SK-N-SH (cell line): ENCODE results near the gene TGFB2. TPM values are rescaled to one million over a fixed set of nuclear protein-coding genes. Genes with fewer than 3 reads are reported as not detected.

Experiments used
- CTCF ChIA-PET: fragments of 300-600, 350-600 bp; formaldehyde crosslinking; extraction: SDS; loops from one replicate; lab custom pipeline; 2021; lab: Yijun Ruan, JAX
- POLR2A ChIA-PET: fragments of 350-600 bp; sonication (Branson Sonifier 250); formaldehyde crosslinking; extraction: SDS; loops from one replicate; lab custom pipeline; 2020; ENCODE audit warnings: antibody characterized with exemption, inconsistent platforms; lab: Yijun Ruan, JAX
- DNase-seq: peaks from one replicate; pipeline ENCODE4 v3.0.0; 2012
- H2AFZ ChIP-seq: fragments of 200-600 bp; sonication (generic); 2 replicates; pipeline ENCODE4 v1.8.1; 2016; ENCODE audit warnings: antibody characterized with exemption, mild to moderate bottlenecking, low read depth
- H3F3A ChIP-seq: fragments of 200-600 bp; sonication (generic); replicated peaks from 2 replicates; pipeline ENCODE3; 2016; ENCODE audit warnings: antibody characterized with exemption, mild to moderate bottlenecking; ENCODE audit not compliant: insufficient read depth
- H3K27ac ChIP-seq, 2 experiments: fragments of 200-500 bp in 1 of 2; fragments of 200-600 bp in 1 of 2; sonication (Bioruptor generic) in 1 of 2; sonication (generic), shearing (Covaris generic) in 1 of 2; 2 replicates each; pipeline versions ENCODE4 v1.5.1 to v1.6.1; 2014 to 2016; ENCODE audit warnings: low read depth in 2 of 2, inconsistent platforms in 1 of 2, low read length in 1 of 2, mild to moderate bottlenecking in 1 of 2, mixed read lengths in 1 of 2
- H3K27me3 ChIP-seq: fragments of 200-600 bp; sonication (generic), shearing (Covaris generic); 2 replicates; pipeline ENCODE4 v1.6.1; 2016; ENCODE audit warnings: mixed run types; ENCODE audit not compliant: insufficient read depth
- H3K36me3 ChIP-seq, 2 experiments: fragments of 200-500 bp in 1 of 2; fragments of 200-600 bp in 1 of 2; sonication (Bioruptor generic) in 1 of 2; sonication (generic) in 1 of 2; replicated peaks in 1 of 2; 2 replicates each; pipeline versions ENCODE3 to v1.5.1; 2014 to 2016; ENCODE audit warnings: low read length in 1 of 2, mild to moderate bottlenecking in 1 of 2; ENCODE audit not compliant: insufficient read depth in 2 of 2, control insufficient read depth in 1 of 2
- H3K4me1 ChIP-seq, 2 experiments: fragments of 200-500 bp in 1 of 2; fragments of 200-600 bp in 1 of 2; sonication (Bioruptor generic) in 1 of 2; sonication (generic), shearing (Covaris generic) in 1 of 2; 2 replicates each; pipeline versions ENCODE4 v1.5.1 to v1.6.1; 2014 to 2016; ENCODE audit warnings: low read depth in 1 of 2, low read length in 1 of 2, mixed run types in 1 of 2; ENCODE audit not compliant: insufficient read depth in 2 of 2, control insufficient read depth in 1 of 2
- H3K4me2 ChIP-seq: fragments of 200-600 bp; sonication (generic), shearing (Covaris generic); 2 replicates; pipeline ENCODE4 v1.6.1; 2017; ENCODE audit warnings: mixed run types
- H3K4me3 ChIP-seq, 2 experiments: fragments of 200-500 bp in 1 of 2; fragments of 200-600 bp in 1 of 2; sonication (Bioruptor generic) in 1 of 2; sonication (generic), shearing (Covaris generic) in 1 of 2; 2 replicates each; pipeline versions ENCODE4 v1.5.1 to v1.8.1; 2014 to 2016; ENCODE audit warnings: low read depth in 2 of 2, inconsistent platforms in 1 of 2, low read length in 1 of 2, mild to moderate bottlenecking in 1 of 2, mixed read lengths in 1 of 2, moderate library complexity in 1 of 2
- H3K79me2 ChIP-seq: fragments of 200-600 bp; sonication (generic); 2 replicates; pipeline ENCODE4 v1.8.1; 2017; ENCODE audit warnings: mild to moderate bottlenecking; ENCODE audit not compliant: insufficient read depth
- H3K9ac ChIP-seq: fragments of 200-600 bp; sonication (generic); 2 replicates; pipeline ENCODE4 v1.6.1; 2017; ENCODE audit warnings: mixed run types
- H3K9me2 ChIP-seq: fragments of 200-600 bp; sonication (generic); 2 replicates; pipeline ENCODE4 v1.6.1; 2017; ENCODE audit warnings: mixed run types
- H3K9me3 ChIP-seq: fragments of 200-600 bp; sonication (generic); 2 replicates; pipeline ENCODE4 v1.6.1; 2017; ENCODE audit warnings: mixed run types, mild to moderate bottlenecking, moderate library complexity
- H4K20me1 ChIP-seq: fragments of 200-600 bp; sonication (generic); 2 replicates; pipeline ENCODE4 v1.6.1; 2017; ENCODE audit warnings: mild to moderate bottlenecking, mixed run types; ENCODE audit not compliant: insufficient read depth
- ELF1 ChIP-seq: IDR thresholded peaks from 2 replicates; pipeline ENCODE4 v1.4.0; 2012
- EZH2phosphoT487 ChIP-seq: fragments of 200-600 bp; sonication (generic); IDR thresholded peaks from 2 replicates; pipeline ENCODE4 v1.6.1; 2017; ENCODE audit warnings: low read depth, mixed run types, mild to moderate bottlenecking, antibody characterized with exemption, moderate library complexity, borderline replicate concordance
- FOXJ3 ChIP-seq: sonication (generic); formaldehyde crosslinking; IDR thresholded peaks from 2 replicates; pipeline ENCODE4 v1.5.1; 2020; ENCODE audit warnings: mild to moderate bottlenecking, missing genetic modification reagents
- FOXM1 ChIP-seq: IDR thresholded peaks from 2 replicates; pipeline ENCODE4 v1.4.0; 2012; ENCODE audit warnings: low read depth, mild to moderate bottlenecking
- GABPA ChIP-seq: IDR thresholded peaks from 2 replicates; pipeline ENCODE4 v1.4.0; 2012; ENCODE audit warnings: low read depth, mild to moderate bottlenecking
- GATA2 ChIP-seq: sonication (generic); formaldehyde crosslinking; IDR thresholded peaks from 2 replicates; pipeline ENCODE4 v1.5.0; 2020; ENCODE audit warnings: mild to moderate bottlenecking, missing genetic modification reagents
- JUND ChIP-seq: IDR thresholded peaks from 2 replicates; pipeline ENCODE4 v1.4.0; 2012
- MEF2A ChIP-seq: IDR thresholded peaks from 2 replicates; pipeline ENCODE4 v1.4.0; 2012; ENCODE audit warnings: low read depth, borderline replicate concordance
- RCOR1 ChIP-seq: fragments of 150-350 bp; IDR thresholded peaks from 2 replicates; pipeline ENCODE4 v1.6.1; 2017; ENCODE audit warnings: antibody characterized with exemption, low read length
- RFX5 ChIP-seq: IDR thresholded peaks from 2 replicates; pipeline ENCODE4 v1.6.1; 2012; ENCODE audit warnings: mild to moderate bottlenecking, improper control_type of control experiment, low read length
- RXRA ChIP-seq: IDR thresholded peaks from 2 replicates; pipeline ENCODE4 v1.4.0; 2012; ENCODE audit warnings: low read depth, mild to moderate bottlenecking, borderline replicate concordance
- SIN3A ChIP-seq: IDR thresholded peaks from 2 replicates; pipeline ENCODE4 v1.6.1; 2012; ENCODE audit warnings: low read depth, mild to moderate bottlenecking, low read length, moderate library complexity, borderline replicate concordance
- SMC3 ChIP-seq: IDR thresholded peaks from 2 replicates; pipeline ENCODE4 v1.6.1; 2012; ENCODE audit warnings: low read depth, low read length, improper control_type of control experiment
- WGBS: methylation state at CpG from one replicate; pipeline ENCODE4 v1.1.6; 2017; ENCODE audit warnings: low lambda C conversion rate; 5-methylcytosine and 5-hydroxymethylcytosine counted together
- polyA plus RNA-seq, 3 experiments: library from polyadenylated mRNA; depleted of rRNA; stranded (reverse); fragments of >200 nt; gene quantifications; 2 replicates each; pipeline ENCODE4 v1.2.3, GENCODE V29; 2012
- TF ChIP-seq, protein P1 (sequence below): fragments of 150-350 bp; IDR thresholded peaks from 2 replicates; pipeline ENCODE4 v1.6.1; 2017; ENCODE audit warnings: antibody characterized with exemption, low read length, low read depth, borderline replicate concordance
- TF ChIP-seq, protein P2 (sequence below): IDR thresholded peaks from 2 replicates; pipeline ENCODE4; 2012
- TF ChIP-seq, protein P3 (sequence below): IDR thresholded peaks from 2 replicates; pipeline ENCODE4 v1.6.1; 2012; ENCODE audit warnings: mild to moderate bottlenecking, low read depth, low read length, moderate library complexity
- TF ChIP-seq, protein P4 (sequence below): IDR thresholded peaks from 2 replicates; pipeline ENCODE4 v1.4.0; 2012; ENCODE audit warnings: low read depth, borderline replicate concordance
- TF ChIP-seq, protein P5 (sequence below): fragments of 150-350 bp; IDR thresholded peaks from 2 replicates; pipeline ENCODE4 v1.6.1; 2016; ENCODE audit warnings: mild to moderate bottlenecking, low read depth, low read length

Gene TGFB2
- polyA plus RNA-seq, 1 of the 3 experiments (the other 2 are of a cell fraction) = 2.4 TPM

DNA sequence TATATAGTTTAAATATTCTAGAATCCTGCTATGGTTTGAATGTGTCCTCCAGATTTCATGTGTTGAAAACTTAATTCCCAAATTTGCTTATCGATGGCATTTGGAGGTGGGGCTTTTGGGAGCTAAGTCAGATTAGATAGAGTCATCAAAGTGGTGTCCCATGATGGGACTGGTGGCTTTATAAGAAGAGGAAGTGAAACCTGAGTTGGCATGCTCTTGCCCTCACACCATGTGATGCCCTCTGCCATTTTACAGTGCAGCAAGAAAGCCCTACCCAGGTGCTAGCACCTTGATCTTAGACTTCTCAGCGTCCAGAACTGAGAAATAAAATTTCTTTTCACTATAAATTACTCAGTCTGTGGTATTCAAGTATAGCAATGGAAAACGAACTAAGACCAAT lies 111.3 kb downstream of the TGFB2 start:
- no peak overlapping the region for H3K4me2 ChIP-seq
- WGBS = 93% methylated on average over 3 of the region's 3 CpGs
- no peaks in the 10 kb centered on the region for H3K36me3 ChIP-seq
- ChIA-PET CTCF (interaction anchor here (0.9 kb wide), 1 partner anchor 109 kb away, joined by 3 read pairs; no protein-coding TSS in a partner anchor), POLR2A (no interaction called here)
- H3K4me1 ChIP-seq = peaks cover 21 to 41% of the 10 kb centered on the region in 2 experiments; a peak in 3 of 4 replicates
- no peak overlapping the region for H2AFZ ChIP-seq
- H4K20me1 ChIP-seq = no peaks in the 10 kb centered on the region
- peaks cover 12% of the 10 kb centered on the region for H3F3A ChIP-seq
- no peak overlapping the region for H3K27ac ChIP-seq
- H3K9me2 ChIP-seq = no peaks in the 10 kb centered on the region
- H3K4me3 ChIP-seq = no peak overlapping the region
- no peak for DNase-seq
- no peaks in the 10 kb centered on the region for H3K79me2 ChIP-seq
- H3K9ac ChIP-seq = no peak overlapping the region
- H3K27me3 ChIP-seq = no peaks in the 10 kb centered on the region
- TF ChIP-seq, protein P1, sequence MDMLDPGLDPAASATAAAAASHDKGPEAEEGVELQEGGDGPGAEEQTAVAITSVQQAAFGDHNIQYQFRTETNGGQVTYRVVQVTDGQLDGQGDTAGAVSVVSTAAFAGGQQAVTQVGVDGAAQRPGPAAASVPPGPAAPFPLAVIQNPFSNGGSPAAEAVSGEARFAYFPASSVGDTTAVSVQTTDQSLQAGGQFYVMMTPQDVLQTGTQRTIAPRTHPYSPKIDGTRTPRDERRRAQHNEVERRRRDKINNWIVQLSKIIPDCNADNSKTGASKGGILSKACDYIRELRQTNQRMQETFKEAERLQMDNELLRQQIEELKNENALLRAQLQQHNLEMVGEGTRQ = no peak
- TF ChIP-seq SMC3 (no peak), JUND (no peak), RXRA (no peak), MEF2A (no peak), RFX5 (no peak), ELF1 (no peak), EZH2phosphoT487 (no peak)
- TF ChIP-seq, protein P2, sequence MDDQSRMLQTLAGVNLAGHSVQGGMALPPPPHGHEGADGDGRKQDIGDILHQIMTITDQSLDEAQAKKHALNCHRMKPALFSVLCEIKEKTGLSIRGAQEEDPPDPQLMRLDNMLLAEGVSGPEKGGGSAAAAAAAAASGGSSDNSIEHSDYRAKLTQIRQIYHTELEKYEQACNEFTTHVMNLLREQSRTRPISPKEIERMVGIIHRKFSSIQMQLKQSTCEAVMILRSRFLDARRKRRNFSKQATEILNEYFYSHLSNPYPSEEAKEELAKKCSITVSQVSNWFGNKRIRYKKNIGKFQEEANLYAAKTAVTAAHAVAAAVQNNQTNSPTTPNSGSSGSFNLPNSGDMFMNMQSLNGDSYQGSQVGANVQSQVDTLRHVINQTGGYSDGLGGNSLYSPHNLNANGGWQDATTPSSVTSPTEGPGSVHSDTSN = no peak
- H3K9me3 ChIP-seq = no peaks in the 10 kb centered on the region

DNA sequence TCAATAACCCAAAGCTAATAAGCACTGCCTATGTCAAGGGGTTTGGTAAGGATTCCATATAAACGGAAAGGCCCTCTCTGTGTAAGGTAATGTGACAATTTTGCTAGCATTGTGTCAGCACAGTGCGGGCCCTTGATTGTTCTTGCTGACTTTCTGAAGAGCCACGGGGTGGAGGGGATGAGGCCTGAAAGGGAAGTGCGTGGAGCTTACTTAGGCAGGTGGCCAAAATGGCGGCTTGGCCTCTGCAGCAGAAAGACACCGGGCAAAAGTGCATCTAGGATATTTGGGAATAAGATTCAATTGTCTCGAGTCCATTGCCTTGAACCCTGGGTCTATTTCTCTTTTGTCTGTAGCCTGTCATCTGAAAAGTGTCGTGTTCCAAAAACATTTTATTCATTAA lies 114.3 kb downstream of the TGFB2 start:
- Histone ChIP-seq H3K9ac (peak overlapping the region; percentile 67; the same call in 1 of the 2 replicates), H3K4me1 (peaks cover 31 to 53% of the 10 kb centered on the region in 2 experiments), H3K36me3 (no peaks in the 10 kb centered on the region), H3K4me3 (no peak overlapping the region), H3K9me2 (no peaks in the 10 kb centered on the region), H3K9me3 (no peaks in the 10 kb centered on the region), H3K4me2 (peak overlapping the region; percentile 65; the same call in 1 of the 2 replicates), H3K27me3 (no peaks in the 10 kb centered on the region), H4K20me1 (no peaks in the 10 kb centered on the region), H3F3A (peaks cover 25% of the 10 kb centered on the region), H3K79me2 (no peaks in the 10 kb centered on the region), H2AFZ (no peak overlapping the region), H3K27ac (peak overlapping the region; percentile 89 to 95)
- ChIA-PET CTCF (no interaction called here), POLR2A (no interaction called here)
- WGBS = 72% methylated on average over 8 of the region's 8 CpGs
- DNase-seq = no peak
- TF ChIP-seq, protein P3, sequence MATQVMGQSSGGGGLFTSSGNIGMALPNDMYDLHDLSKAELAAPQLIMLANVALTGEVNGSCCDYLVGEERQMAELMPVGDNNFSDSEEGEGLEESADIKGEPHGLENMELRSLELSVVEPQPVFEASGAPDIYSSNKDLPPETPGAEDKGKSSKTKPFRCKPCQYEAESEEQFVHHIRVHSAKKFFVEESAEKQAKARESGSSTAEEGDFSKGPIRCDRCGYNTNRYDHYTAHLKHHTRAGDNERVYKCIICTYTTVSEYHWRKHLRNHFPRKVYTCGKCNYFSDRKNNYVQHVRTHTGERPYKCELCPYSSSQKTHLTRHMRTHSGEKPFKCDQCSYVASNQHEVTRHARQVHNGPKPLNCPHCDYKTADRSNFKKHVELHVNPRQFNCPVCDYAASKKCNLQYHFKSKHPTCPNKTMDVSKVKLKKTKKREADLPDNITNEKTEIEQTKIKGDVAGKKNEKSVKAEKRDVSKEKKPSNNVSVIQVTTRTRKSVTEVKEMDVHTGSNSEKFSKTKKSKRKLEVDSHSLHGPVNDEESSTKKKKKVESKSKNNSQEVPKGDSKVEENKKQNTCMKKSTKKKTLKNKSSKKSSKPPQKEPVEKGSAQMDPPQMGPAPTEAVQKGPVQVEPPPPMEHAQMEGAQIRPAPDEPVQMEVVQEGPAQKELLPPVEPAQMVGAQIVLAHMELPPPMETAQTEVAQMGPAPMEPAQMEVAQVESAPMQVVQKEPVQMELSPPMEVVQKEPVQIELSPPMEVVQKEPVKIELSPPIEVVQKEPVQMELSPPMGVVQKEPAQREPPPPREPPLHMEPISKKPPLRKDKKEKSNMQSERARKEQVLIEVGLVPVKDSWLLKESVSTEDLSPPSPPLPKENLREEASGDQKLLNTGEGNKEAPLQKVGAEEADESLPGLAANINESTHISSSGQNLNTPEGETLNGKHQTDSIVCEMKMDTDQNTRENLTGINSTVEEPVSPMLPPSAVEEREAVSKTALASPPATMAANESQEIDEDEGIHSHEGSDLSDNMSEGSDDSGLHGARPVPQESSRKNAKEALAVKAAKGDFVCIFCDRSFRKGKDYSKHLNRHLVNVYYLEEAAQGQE = no peak
- TF ChIP-seq RXRA = no peak
- TF ChIP-seq, protein P4, sequence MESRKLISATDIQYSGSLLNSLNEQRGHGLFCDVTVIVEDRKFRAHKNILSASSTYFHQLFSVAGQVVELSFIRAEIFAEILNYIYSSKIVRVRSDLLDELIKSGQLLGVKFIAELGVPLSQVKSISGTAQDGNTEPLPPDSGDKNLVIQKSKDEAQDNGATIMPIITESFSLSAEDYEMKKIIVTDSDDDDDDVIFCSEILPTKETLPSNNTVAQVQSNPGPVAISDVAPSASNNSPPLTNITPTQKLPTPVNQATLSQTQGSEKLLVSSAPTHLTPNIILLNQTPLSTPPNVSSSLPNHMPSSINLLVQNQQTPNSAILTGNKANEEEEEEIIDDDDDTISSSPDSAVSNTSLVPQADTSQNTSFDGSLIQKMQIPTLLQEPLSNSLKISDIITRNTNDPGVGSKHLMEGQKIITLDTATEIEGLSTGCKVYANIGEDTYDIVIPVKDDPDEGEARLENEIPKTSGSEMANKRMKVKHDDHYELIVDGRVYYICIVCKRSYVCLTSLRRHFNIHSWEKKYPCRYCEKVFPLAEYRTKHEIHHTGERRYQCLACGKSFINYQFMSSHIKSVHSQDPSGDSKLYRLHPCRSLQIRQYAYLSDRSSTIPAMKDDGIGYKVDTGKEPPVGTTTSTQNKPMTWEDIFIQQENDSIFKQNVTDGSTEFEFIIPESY = no peak
- TF ChIP-seq, protein P5, sequence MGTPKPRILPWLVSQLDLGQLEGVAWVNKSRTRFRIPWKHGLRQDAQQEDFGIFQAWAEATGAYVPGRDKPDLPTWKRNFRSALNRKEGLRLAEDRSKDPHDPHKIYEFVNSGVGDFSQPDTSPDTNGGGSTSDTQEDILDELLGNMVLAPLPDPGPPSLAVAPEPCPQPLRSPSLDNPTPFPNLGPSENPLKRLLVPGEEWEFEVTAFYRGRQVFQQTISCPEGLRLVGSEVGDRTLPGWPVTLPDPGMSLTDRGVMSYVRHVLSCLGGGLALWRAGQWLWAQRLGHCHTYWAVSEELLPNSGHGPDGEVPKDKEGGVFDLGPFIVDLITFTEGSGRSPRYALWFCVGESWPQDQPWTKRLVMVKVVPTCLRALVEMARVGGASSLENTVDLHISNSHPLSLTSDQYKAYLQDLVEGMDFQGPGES = no peak
- TF ChIP-seq, protein P1 = no peak
- TF ChIP-seq FOXM1 = no peak
- no peak for TF ChIP-seq GABPA
- TF ChIP-seq RCOR1 = no peak
- TF ChIP-seq MEF2A = no peak
- TF ChIP-seq GATA2 (CRISPR knock-in tag) = no peak
- no peak for TF ChIP-seq SIN3A
- TF ChIP-seq FOXJ3 (CRISPR knock-in tag) = no peak
